ENCODE data around the gene SMURF1.

GRCh38 chr7:99092064-99092720 lies 51.7 kb downstream of the SMURF1 start:
- TF ChIP-seq MXI1 (conservative IDR thresholded peaks at IDR 0.05; ENCODE audit: poor library complexity, severe bottlenecking), result no peak
- TF ChIP-seq, protein P1, sequence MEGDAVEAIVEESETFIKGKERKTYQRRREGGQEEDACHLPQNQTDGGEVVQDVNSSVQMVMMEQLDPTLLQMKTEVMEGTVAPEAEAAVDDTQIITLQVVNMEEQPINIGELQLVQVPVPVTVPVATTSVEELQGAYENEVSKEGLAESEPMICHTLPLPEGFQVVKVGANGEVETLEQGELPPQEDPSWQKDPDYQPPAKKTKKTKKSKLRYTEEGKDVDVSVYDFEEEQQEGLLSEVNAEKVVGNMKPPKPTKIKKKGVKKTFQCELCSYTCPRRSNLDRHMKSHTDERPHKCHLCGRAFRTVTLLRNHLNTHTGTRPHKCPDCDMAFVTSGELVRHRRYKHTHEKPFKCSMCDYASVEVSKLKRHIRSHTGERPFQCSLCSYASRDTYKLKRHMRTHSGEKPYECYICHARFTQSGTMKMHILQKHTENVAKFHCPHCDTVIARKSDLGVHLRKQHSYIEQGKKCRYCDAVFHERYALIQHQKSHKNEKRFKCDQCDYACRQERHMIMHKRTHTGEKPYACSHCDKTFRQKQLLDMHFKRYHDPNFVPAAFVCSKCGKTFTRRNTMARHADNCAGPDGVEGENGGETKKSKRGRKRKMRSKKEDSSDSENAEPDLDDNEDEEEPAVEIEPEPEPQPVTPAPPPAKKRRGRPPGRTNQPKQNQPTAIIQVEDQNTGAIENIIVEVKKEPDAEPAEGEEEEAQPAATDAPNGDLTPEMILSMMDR (IDR thresholded peaks at IDR 0.05; ENCODE audit: poor library complexity, severe bottlenecking), result no peak
